H1 (cell line): ENCODE data around the gene CHSY3. TPM values are rescaled to one million over a fixed set of nuclear protein-coding genes. Genes with fewer than 3 reads are reported as not detected.

Experiments
- CHD7 ChIP-seq: fragments of 300-600 bp; sonication (generic); IDR thresholded peaks from 2 replicates; pipeline ENCODE4 v1.7.1; 2012; ENCODE audit warnings: low read length, moderate library complexity, mild to moderate bottlenecking, inconsistent platforms; ENCODE audit not compliant: insufficient replicate concordance
- CREB1 ChIP-seq: IDR thresholded peaks from 2 replicates; pipeline ENCODE4 v1.6.1; 2012; ENCODE audit warnings: inconsistent platforms
- EP300 ChIP-seq, 2 experiments: IDR thresholded peaks; 1 replicate in 1 of 2; 2 replicates in 1 of 2; pipeline ENCODE4 v1.6.1; 2011 to 2012; ENCODE audit warnings: low read depth in 2 of 2, low read length in 2 of 2, mild to moderate bottlenecking in 2 of 2, borderline replicate concordance in 1 of 2, inconsistent platforms in 1 of 2, moderate library complexity in 1 of 2
- JUN ChIP-seq: IDR thresholded peaks from 2 replicates; pipeline ENCODE4 v1.6.1; 2011; ENCODE audit warnings: low read depth, mild to moderate bottlenecking, improper control_type of control experiment, low read length
- MAX ChIP-seq: IDR thresholded peaks from 2 replicates; pipeline ENCODE4 v1.6.1; 2012; ENCODE audit warnings: inconsistent platforms
- NRF1 ChIP-seq: IDR thresholded peaks from 2 replicates; pipeline ENCODE4 v1.6.1; 2011; ENCODE audit warnings: mild to moderate bottlenecking, low read depth, low read length, improper control_type of control experiment
- SIN3A ChIP-seq, 2 experiments: IDR thresholded peaks in 1 of 2; conservative IDR thresholded peaks in 1 of 2; 2 replicates each; pipeline ENCODE4 v1.6.1; 2011 to 2012; ENCODE audit warnings: low read length in 2 of 2, improper control_type of control experiment in 1 of 2, low read depth in 1 of 2, mild to moderate bottlenecking in 1 of 2
- SP1 ChIP-seq: IDR thresholded peaks from 2 replicates; pipeline ENCODE4 v1.6.1; 2011; ENCODE audit warnings: low read depth, low read length
- SP2 ChIP-seq: IDR thresholded peaks from 2 replicates; pipeline ENCODE4 v1.6.1; 2012; ENCODE audit warnings: mild to moderate bottlenecking, low read length, inconsistent platforms
- YY1 ChIP-seq: IDR thresholded peaks from 2 replicates; pipeline ENCODE4 v1.6.1; 2011; ENCODE audit warnings: low read depth, mild to moderate bottlenecking, low read length
- ZNF274 ChIP-seq: IDR thresholded peaks from 2 replicates; pipeline ENCODE4 v1.7.0; 2012; ENCODE audit warnings: low read length, borderline replicate concordance; ENCODE audit errors: extremely low read depth
- polyA plus RNA-seq, 7 experiments: library from polyadenylated mRNA; depleted of rRNA in 3 of 7; stranded (reverse) in 5 of 7; unstranded in 2 of 7; fragments of >200 nt in 5 of 7; fragments of 200-250 nt in 2 of 7; gene quantifications; 1 replicate in 5 of 7; 2 replicates in 1 of 7; 4 replicates in 1 of 7; pipeline versions ENCODE4 v1.2.1 to v1.2.3, GENCODE V29; 2011 to 2013; ENCODE audit warnings: missing spikeins in 2 of 7, mixed read lengths in 2 of 7
- total RNA-seq: library from RNA; stranded (reverse); fragmentation: NEBNext Ultra II Directional; extraction: Animal tissue kit (Norgen Biotek cat#: 25700); gene quantifications from 2 replicates; pipeline ENCODE4 v1.2.1, GENCODE V29; 2021

CHSY3 gene
- total and polyA plus RNA-seq, 2 of the 8 experiments (the other 6 are each of a cell fraction or from before 2014, with no cell fraction given): 0.24 to 1.8 TPM

- TF ChIP-seq CHD7: no peak
- no peak for TF ChIP-seq ZNF274
- no peak for TF ChIP-seq JUN
- TF ChIP-seq YY1: no peak
- TF ChIP-seq NRF1: no peak
- TF ChIP-seq MAX: no peak
- TF ChIP-seq SP2: no peak
- no peak for TF ChIP-seq SP1
- TF ChIP-seq EP300 (IDR thresholded peaks at IDR 0.05; ENCODE audit: borderline replicate concordance in 1 of 2, low read depth in 2 of 2, low read length in 2 of 2): no peak
- TF ChIP-seq CREB1: no peak
- TF ChIP-seq SIN3A (conservative IDR thresholded peaks at IDR 0.05 in 1 of 2, IDR thresholded peaks at IDR 0.05 in 1 of 2; ENCODE audit: low read depth in 1 of 2, low read length in 2 of 2): no peak
These were observed 194.7 kb downstream of the CHSY3 start (continued) for GRCh38 chr5:130099008-130099407.
